ENCODE results near the gene ANKRD9.
"Not testable (repeated sequence)": the region's sequence is repeated elsewhere in the genome, so short reads cannot be mapped to it uniquely, and the experiment has no call there.

ANKRD9 gene

GRCh38 chr14:102523569-102524450, 14.2 kb upstream of the ANKRD9 start:
- Histone ChIP-seq H3K27ac (ENCODE audit: low read length) (0 out of 2 replicates have a peak overlapping the region, but pooled peaks have one; percentile 12), H4K20me1 (ENCODE audit: insufficient read depth, low read length) (no peaks in the 10 kb centered on the region), H3K9me3 (ENCODE audit: insufficient read depth, low read length, severe bottlenecking) (no peaks in the 10 kb centered on the region), H3K9ac (ENCODE audit: low read depth, low read length) (peak overlapping the region; percentile 54), H3K27me3 (ENCODE audit: insufficient read depth, low read length, poor library complexity) (no peaks in the 10 kb centered on the region), H3K79me2 (ENCODE audit: insufficient read depth, low read length) (no peaks in the 10 kb centered on the region), H3K4me1 (ENCODE audit: insufficient read depth, low read length) (peaks cover 27% of the 10 kb centered on the region), H2AFZ (ENCODE audit: low read depth, low read length) (peak overlapping the region; percentile 69), H3K36me3 (ENCODE audit: insufficient read depth, low read length) (no peaks in the 10 kb centered on the region), H3K4me3 (ENCODE audit: low read depth in 1 of 2, low read length in 2 of 2) (peak overlapping the region in 1 of 2 experiments; percentile 63; a peak in 3 of 4 replicates), H3K4me2 (ENCODE audit: insufficient read depth, low read length) (peak overlapping the region; percentile 90)
- DNase-seq, result no peak
- TF ChIP-seq EZH2 (IDR thresholded peaks at IDR 0.05; ENCODE audit: borderline replicate concordance, low read depth, low read length, severe bottlenecking), result no peak
- TF ChIP-seq CTCF (IDR thresholded peaks at IDR 0.05; ENCODE audit: borderline replicate concordance, extremely low read depth, low read length, poor library complexity, severe bottlenecking), result no peak
- no peak for ATAC-seq (ENCODE audit: insufficient read depth, low read depth)

GRCh38 chr14:102523200-102523568, 13.6 kb upstream of the ANKRD9 start:
- no peak overlapping the region for H3K4me3 ChIP-seq (ENCODE audit: low read depth in 1 of 2, low read length in 2 of 2)
- H3K9me3 ChIP-seq (ENCODE audit: insufficient read depth, low read length, severe bottlenecking), result no peaks in the 10 kb centered on the region
- no peaks in the 10 kb centered on the region for H3K79me2 ChIP-seq (ENCODE audit: insufficient read depth, low read length)
- no peak for DNase-seq
- H3K9ac ChIP-seq (ENCODE audit: low read depth, low read length), result no peak overlapping the region
- H3K4me2 ChIP-seq (ENCODE audit: insufficient read depth, low read length), result no peak overlapping the region
- H2AFZ ChIP-seq (ENCODE audit: low read depth, low read length), result no peak overlapping the region
- peaks cover 27% of the 10 kb centered on the region for H3K4me1 ChIP-seq (ENCODE audit: insufficient read depth, low read length)
- no peaks in the 10 kb centered on the region for H4K20me1 ChIP-seq (ENCODE audit: insufficient read depth, low read length)
- no peak for ATAC-seq (ENCODE audit: insufficient read depth, low read depth)
- H3K27me3 ChIP-seq (ENCODE audit: insufficient read depth, low read length, poor library complexity), result no peaks in the 10 kb centered on the region
- no peak overlapping the region for H3K27ac ChIP-seq (ENCODE audit: low read length)
- no peak for TF ChIP-seq CTCF (IDR thresholded peaks at IDR 0.05; ENCODE audit: borderline replicate concordance, extremely low read depth, low read length, poor library complexity, severe bottlenecking)
- TF ChIP-seq EZH2 (IDR thresholded peaks at IDR 0.05; ENCODE audit: borderline replicate concordance, low read depth, low read length, severe bottlenecking), result no peak
- no peaks in the 10 kb centered on the region for H3K36me3 ChIP-seq (ENCODE audit: insufficient read depth, low read length)

- H4K20me1 ChIP-seq (ENCODE audit: insufficient read depth, low read length); H3K4me2 ChIP-seq (ENCODE audit: insufficient read depth, low read length); H2AFZ ChIP-seq (ENCODE audit: low read depth, low read length); H3K9ac ChIP-seq (ENCODE audit: low read depth, low read length); H3K36me3 ChIP-seq (ENCODE audit: insufficient read depth, low read length); H3K79me2 ChIP-seq (ENCODE audit: insufficient read depth, low read length); ATAC-seq (ENCODE audit: insufficient read depth, low read depth); H3K27me3 ChIP-seq (ENCODE audit: insufficient read depth, low read length, poor library complexity); H3K27ac ChIP-seq (ENCODE audit: low read length); DNase-seq; H3K4me3 ChIP-seq (ENCODE audit: low read depth in 1 of 2, low read length in 2 of 2); H3K9me3 ChIP-seq (ENCODE audit: insufficient read depth, low read length, severe bottlenecking): not testable (repeated sequence)
- H3K4me1 ChIP-seq (ENCODE audit: insufficient read depth, low read length), result peaks cover 26% of the 10 kb centered on the region
Measured at GRCh38 chr14:102519709-102520108, 10.1 kb upstream of the ANKRD9 start.

GRCh38 chr14:102518063-102518648, 8.6 kb upstream of the ANKRD9 start:
- no peak for ATAC-seq (ENCODE audit: insufficient read depth, low read depth)
- H3K4me1 ChIP-seq (ENCODE audit: insufficient read depth, low read length), result peaks cover 13% of the 10 kb centered on the region
- H3K4me2 ChIP-seq (ENCODE audit: insufficient read depth, low read length), result no peak overlapping the region
- TF ChIP-seq CTCF (IDR thresholded peaks at IDR 0.05; ENCODE audit: borderline replicate concordance, extremely low read depth, low read length, poor library complexity, severe bottlenecking) (no peak), EZH2 (IDR thresholded peaks at IDR 0.05; ENCODE audit: borderline replicate concordance, low read depth, low read length, severe bottlenecking) (no peak)
- H3K27ac ChIP-seq (ENCODE audit: low read length), result no peak overlapping the region
- no peaks in the 10 kb centered on the region for H3K36me3 ChIP-seq (ENCODE audit: insufficient read depth, low read length)
- H4K20me1 ChIP-seq (ENCODE audit: insufficient read depth, low read length), result no peaks in the 10 kb centered on the region
- H3K27me3 ChIP-seq (ENCODE audit: insufficient read depth, low read length, poor library complexity), result peaks cover 3% of the 10 kb centered on the region
- H3K9ac ChIP-seq (ENCODE audit: low read depth, low read length), result no peak overlapping the region
- no peak for DNase-seq
- H2AFZ ChIP-seq (ENCODE audit: low read depth, low read length), result no peak overlapping the region; the same call in 1 of the 2 replicates
- no peaks in the 10 kb centered on the region for H3K9me3 ChIP-seq (ENCODE audit: insufficient read depth, low read length, severe bottlenecking)
- H3K79me2 ChIP-seq (ENCODE audit: insufficient read depth, low read length), result no peaks in the 10 kb centered on the region
- no peak overlapping the region for H3K4me3 ChIP-seq (ENCODE audit: low read depth in 1 of 2, low read length in 2 of 2)

All from DND-41 (cell line).